Heart left ventricle (tissue), 13 donors: ENCODE results near the gene DOCK3.

Experiments used
- CTCF ChIP-seq, 12 donors: fragments of 200-600 bp; sonication (generic) in 4 of 12; IDR thresholded peaks; one replicate each; pipeline versions ENCODE4 v1.5.0 to v1.8.0; 2018 to 2022; ENCODE audit warnings: antibody characterized with exemption in 12 of 12, mild to moderate bottlenecking in 5 of 12
- POLR2A ChIP-seq, 2 donors: fragments of 450-650 bp; IDR thresholded peaks; one replicate each; pipeline ENCODE4 v1.6.1; 2017; ENCODE audit warnings: antibody characterized with exemption in 2 of 2, mild to moderate bottlenecking in 2 of 2, moderate library complexity in 2 of 2
- donor health status: ischemic (EF 13 %, LVEDD 7.1; RV severe dilation, severe dysfunction).
- donor health status: DM: no; HTN: yes; CAD: no.
- donor health status: DM: no; HTN: no; CAD: no.
- donor health status: ischemic (EF 25% LVEDD 6.9; RV normal size, moderate dysfunction).
- donor health status: ischemic (EF 25% LVEDD 5.7; RV mildly dilated, moderate dysfunction).
- donor health status: ischemic (EF 35%, LVEDD 5.7; RV mildly dilated, moderate dysfunction).
- donor health status: nonischemic (EF 11% LVEDD 7.7; RV severe dilation, severe dysfunction).
- donor health status: DM: yes; HTN: yes; CAD: no.
- donor health status: PGD.
- donor health status: ischemic (EF 29% LVEDD 5.4; RV normal size, mild dysfunction).
- donor health status: nonischemic (EF 23%, LVEDD 6.1; RV moderate dilation, normal function).

GRCh38 chr3:50816894-50817293 is 142.2 kb downstream of the DOCK3 start:
- TF ChIP-seq CTCF (IDR thresholded peaks at IDR 0.05) = no peak
- no peak for TF ChIP-seq POLR2A (IDR thresholded peaks at IDR 0.05)
